EH (cell line): ENCODE data around the gene ACAD9.
A peak's percentile ranks its signal among the peaks of the same experiment; 100 is the strongest.
"Not testable (repeated sequence)": the region's sequence is repeated elsewhere in the genome, so short reads cannot be mapped to it uniquely, and the experiment has no call there.

Experiments used
- DNase-seq: peaks from one replicate; pipeline ENCODE4 v3.0.0-alpha.2; 2015; ENCODE audit warnings: low read depth

The ACAD9 gene

DNA sequence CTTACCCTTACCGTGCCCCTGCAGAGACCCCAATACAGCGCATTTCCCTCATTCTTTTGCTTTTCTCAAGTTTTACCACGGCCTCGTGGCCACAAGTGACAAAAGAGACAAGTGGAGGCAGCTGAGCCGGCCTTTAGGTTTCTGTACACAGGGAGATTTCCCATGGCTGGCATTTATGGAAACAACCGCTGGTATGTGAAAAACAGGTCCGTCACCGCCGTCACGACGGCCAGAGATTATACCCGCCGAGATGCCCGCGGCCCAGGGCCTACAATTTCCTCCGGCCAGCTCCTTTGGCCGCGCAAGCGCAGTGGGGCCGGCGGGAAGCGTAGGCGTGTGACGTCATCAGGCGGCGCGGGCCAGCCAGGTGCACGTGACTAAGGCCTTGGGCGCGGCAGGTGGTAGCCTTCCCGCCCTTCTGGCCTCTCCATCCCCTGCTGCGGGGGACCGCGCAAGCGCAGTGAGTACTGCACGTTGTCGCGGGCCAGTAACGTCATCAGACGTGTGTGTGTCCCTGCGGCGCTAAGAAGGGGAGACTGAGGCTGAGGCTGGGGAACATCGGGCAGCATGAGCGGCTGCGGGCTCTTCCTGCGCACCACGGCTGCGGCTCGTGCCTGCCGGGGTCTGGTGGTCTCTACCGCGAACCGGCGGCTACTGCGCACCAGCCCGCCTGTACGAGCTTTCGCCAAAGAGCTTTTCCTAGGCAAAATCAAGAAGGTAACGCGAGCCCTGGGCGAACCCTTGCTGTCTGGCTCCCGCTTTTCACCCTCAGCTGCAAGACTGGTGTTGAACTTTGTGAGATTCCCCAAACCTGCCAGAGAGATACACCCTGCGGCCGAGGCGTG is at the start of gene ACAD9:
Gene ACAD9 (plus strand): TSS at position 496 of the 845 bp plus-strand sequence. CDS start 72 bp downstream, at position 568.
- DNase-seq: peak; percentile 97

DNA sequence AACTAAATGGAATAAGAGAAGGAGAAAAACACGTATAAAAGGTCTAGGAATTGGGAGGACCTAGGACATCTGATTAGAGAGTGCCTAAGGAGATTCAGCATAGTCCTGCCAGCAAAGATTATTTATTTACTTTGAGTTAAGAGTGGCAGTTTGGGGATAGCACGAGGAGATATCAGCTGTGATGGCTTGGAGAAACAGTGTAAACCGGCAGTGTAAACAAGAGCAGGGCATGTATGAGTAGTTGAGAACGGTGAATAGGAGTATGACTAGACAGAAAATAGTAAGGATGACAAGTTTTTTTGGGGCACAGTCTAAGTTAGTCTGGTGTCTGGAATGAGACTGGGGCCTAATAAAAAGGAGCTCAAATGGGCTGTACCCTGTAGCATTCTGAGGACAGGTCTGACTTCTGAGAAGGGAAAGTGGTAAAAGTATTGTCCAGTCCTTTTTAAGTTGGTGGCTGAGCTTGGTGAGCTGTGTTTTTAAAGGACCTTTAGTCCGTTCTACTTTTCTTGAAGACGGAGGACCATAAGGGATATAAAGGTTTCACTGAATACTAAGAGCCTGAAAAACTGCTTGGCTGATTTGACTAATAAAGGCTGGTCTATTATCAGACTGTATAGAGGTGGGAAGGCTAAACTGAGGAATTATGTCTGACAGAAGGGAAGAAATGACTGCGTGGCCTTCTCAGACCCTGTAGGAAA is 49.3 kb upstream of the ACAD9 start:
- not testable (repeated sequence) for DNase-seq

DNA sequence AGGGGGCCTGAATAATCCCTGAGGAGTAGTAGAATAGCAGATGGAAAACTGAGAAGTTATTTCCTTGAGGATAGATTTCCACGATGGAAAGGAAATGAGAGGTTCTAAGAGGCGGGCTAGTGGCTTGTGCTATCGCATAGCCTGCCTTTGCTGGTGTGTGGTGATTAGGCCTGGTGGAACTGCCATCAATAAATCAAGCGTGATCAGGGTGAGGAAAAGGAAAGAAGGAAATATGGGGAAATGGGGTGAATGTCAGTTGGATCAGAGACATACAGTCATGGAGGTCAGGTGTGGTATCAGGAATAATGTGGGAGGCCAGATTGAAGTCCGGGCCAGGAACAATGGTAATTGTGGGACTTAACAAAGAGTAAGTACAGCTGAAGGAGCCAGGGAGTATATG is 48.7 kb upstream of the ACAD9 start:
- not testable (repeated sequence) for DNase-seq

DNA sequence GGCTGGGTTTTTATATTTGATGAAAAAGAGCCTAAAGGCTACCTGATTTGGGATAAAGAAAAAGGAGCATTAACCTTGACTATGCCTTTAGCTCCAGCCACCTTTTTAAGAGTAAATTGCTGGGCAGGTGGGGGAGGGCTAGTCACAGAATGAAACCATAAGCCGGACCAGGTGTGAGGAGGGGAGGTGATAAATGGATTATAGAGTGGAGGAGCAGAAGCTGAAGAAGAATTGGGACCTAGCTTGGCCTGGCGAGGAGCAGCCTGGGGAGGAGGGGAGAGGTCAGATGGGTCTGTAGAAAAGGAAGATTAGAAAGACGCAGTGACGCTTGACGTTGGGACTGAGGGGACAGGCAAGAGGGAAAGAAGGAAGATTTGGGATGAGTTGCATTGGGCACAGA is 46.4 kb upstream of the ACAD9 start:
- not testable (repeated sequence) for DNase-seq

DNA sequence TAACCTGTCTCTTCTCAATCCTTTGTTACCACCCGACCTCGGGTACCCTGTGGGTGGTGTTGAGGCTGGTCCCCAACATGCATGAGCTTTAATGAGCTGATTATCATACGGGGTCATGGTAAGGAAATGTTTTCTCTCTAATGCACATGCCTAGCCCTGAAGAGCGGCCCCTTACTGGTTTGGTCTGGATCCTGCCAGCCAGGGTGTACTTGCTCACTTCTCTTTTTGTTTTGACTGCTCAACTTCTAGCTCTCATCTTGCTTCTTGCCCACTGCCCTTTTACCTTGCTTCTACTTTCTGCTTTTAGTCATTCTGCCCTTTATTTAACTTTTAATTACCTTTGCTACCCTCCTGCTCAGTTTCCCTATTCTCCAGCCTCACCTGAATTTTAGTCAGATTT is 44.3 kb upstream of the ACAD9 start:
- no peak for DNase-seq

DNA sequence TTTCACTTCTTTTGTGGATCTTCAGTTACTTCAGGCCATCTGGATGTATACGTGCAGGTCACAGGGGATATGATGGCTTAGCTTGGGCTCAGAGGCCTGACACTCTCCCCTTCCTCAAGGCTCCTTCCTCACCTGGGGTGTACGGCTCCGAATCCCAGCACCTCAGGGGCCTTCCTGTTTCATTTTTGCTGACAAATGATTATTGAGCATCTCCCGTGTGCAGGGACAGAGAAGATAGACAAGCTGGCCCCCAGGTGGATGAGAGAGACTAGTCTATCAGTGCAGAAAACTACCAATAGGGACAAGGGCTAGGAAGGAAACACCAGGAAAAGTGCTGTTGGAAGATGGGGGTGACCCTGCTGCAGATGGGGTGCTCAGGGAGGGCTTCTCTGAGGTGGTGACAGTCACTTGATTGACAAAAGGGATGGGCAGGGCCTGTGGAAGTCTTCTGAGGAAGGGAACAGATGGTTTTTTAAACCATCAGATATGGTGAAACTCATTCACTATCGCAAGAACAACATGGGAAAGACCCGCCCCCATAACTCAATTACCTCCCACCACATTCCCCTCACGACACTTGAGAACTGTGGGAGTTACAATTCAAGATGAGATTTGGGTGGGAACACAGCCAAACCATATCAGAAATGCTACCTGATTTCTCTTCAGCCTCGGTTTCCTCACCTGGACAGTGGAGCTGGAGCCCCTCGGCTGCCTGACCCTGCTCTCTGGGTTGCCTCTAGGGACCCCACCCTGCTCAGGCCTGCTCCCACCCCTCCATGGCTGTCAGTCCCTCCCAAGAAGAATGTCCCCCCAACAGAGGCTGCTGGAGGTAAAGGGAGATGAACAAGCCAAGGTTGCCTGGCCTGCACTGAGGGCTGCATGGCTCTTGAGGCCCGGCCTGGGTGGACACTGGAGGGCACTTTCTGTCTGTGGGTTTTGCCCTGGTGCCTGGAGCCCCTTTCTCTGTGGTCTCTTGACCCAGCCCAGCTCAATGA is 37.2 kb upstream of the ACAD9 start:
- no peak for DNase-seq

DNA sequence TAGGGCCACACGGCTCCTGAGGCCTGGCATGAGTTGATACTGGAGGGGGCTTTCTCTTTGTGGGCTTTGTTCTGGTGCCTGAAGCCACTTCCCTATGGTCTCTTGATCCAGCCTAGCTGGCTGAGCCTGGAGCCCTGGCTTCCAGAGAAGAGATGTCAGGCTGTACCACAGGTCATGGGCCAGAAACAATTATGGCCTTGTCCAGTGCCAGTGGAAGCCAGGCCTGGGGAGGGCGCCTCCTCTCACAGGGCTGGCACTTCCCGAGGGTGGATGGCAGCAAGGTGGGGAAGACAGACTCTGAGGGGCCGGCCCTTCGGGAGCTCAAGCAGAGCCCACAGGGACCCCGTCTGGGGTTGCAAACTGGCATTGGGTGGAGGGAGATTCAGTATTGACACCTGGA is 34.9 kb upstream of the ACAD9 start:
- DNase-seq: no peak

DNA sequence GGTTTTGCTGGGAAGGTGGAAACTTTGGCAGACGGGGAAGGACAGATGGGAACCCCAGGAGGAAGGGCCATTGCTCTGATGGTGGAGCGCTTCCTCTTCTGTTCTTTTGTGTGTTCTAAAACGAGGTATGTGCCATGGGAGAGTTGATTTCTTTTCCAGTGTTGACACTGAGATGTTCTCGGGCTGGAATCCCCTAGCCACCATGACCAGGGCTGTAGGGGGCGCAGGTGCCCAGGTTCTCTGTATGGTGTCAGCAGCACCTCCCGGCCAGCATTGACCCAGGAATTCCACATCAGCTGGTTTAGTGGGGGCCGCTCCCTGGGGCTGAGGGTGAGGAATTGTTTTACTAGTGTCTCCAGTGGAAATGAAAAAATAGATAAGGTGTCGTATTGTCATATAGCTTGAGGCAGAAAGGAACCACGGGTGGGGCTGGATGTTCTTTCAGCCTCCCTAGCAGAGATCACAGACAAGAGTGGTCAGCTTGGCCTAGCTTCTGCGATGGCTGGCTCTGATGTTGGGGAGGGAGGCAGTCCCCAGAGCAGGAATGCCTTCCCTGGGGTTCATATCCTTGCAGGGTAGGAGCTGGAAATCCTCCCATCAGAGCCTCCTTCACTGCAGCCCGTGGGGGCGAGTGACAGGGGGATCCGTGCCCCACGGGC is 34.2 kb upstream of the ACAD9 start:
- no peak for DNase-seq

DNA sequence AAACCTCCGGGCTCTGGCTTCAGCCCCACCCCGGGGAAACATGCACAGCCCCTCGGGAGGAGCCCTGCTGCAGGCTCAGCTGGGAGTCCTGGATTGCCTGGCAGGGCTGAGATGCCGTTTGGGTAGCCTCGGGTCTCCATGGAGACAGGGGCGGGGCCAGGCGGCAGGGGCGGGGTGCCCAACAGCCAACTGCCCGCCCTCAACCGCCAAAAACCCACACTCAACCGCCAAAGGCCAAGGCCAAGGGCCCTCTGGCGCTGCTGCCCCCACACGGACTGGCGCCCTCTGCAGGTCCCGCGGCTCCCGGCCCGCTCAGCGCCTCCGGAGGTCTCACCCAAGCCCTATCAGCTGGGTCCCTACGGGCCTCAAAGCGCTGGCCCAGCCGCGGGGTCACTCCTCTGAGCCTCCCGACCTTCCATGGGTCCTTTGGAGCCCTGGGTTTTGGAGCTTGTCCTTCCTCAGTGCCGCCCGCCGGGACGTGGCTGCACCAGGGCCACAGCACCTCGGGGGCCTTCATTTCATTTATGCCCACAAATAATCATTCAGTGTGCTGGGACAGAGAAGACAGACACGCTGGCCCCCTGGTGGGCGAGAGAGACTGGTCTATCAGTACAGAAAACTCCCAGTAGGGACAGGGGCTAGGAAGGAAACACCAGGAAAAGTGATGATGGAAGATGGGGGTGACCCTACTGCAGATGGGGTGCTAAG is 33.5 kb upstream of the ACAD9 start:
- DNase-seq: peak; percentile 83

DNA sequence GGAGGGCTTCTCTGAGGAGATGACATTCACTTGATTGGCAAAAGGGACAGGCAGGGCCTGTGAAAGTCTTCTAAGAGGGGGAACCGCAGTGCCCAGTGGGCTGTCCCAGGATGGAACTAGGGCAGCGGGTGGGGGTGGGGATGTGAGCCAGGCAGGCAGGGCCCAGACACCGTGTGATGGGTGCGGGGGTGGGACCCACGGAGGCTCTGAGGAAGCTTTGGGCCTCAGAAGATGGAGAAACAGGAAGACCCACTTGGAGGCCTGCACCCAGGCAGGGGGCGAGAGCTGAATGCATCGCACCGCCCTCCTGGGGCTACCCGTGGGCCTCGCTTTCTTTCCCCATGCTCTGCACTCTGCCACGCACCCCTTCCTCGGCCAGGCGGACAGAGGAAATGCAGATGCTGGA is 32.9 kb upstream of the ACAD9 start:
- DNase-seq: no peak

DNA sequence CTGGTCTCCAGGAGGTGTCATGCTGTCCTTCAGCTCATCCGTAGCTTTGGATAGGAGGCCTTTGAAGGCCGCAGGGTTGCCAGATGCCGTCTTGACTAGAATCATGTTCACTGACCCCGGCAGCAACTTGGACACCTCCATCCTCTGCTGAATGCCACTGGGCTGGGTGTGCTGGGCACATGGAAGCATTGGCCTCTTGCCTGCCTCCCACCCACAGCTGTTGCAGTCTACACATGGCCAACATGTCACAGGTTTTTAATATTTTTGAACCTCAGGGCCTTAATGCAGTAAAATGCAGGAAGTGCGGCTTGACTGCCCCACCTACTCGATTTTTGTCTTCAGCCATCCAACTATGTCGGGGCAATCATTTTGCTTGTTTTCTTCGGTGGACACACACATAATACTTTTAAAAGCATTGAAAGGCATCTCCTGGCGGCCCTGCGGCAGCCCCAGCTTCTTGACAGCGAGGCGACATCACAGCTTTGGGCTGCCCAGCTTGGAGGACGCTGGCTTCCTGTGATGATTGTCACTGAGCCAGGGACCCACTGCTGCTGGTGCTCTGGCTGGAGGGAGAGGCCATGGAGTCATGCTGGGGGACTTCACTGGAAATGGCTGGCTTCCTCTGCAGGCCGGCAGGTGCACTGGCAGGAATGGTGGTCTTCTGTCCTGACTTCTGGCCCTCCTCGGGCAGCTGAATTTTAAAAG is 31.6 kb upstream of the ACAD9 start:
- DNase-seq: no peak

DNA sequence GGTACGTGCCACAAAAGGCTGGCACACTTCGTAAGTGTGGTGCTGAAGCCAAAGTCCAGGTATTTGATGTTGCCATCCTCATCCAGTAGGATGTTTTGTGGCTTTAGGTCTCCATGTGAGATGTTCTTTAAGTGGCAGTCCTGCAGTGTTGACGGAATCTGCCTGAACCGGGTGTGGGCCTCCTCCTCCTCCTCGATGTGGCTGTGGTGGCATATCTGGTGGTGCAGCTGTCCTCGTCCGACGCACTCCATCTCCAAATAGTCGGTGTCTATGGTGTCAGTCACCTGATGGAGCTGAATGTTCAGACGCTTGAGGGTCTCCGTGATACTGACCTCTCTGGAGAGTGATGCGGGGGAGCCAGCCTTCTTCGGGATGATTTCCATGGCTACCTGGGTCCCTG is 30.5 kb upstream of the ACAD9 start:
- no peak for DNase-seq

DNA sequence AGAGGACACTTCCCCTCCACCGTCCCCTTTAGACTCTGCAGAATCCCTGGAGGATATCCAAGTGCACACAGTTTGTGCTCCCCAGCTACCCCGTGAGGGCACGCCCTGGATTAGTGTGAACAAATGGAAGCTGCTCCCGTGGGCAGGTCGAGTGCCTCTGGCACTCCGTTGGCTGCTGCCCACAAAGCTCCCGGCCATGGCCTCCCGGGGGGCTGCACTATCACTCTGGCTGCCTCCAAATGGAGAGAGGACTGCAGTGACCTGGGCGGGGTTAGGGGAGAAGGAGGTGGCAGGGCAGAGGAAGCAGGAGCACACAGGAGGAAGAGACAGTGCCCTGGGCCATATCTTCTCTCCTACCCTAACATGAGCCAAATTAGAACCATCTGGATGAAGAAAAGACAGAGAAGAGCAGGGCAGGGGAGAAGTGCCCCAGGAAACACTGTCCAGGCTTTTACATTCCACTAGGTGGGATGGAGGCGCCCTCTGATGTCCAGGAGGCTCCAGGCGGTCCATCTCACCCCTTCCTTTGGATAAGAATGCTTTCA is 29.4 kb upstream of the ACAD9 start:
- peak; percentile 68 for DNase-seq

DNA sequence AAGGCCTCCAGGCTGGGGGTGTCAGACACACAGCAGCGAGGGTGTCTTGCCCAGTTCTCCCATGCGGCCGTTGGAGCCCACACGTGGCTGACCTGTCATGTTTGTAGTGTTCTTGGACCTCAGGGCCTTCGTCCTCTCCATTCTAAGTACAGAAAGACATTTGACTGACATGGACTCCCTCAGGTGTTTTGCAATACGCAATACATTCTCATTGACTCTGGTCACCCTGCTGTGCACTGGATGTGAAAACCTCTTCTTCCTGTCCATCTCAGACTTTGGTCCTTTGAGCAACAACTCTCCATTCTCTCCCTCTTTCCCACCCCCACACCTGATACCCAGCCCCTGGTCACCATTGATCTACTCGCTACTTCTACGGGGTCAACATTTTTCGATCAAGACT is 28.9 kb upstream of the ACAD9 start:
- DNase-seq: no peak

DNA sequence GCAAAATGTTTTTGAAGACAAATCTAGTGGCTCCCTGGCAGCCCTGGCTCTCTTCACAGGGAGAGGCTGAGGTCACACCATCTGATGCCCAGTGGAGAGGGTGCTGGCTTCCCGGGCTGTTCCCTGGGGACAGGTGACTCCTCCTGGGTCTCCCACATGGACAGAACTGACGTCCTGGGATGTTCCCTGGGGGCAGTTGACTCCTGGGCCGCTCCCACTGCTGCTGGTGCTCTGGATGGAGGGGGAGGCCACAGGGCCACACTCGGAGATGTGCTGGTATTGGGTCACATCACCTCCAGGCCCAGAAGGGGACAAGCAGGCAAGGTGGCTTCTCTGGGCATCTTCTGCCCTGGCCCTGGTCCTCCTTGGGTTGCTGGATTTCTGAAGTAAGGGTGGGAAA is 27.8 kb upstream of the ACAD9 start:
- no peak for DNase-seq

DNA sequence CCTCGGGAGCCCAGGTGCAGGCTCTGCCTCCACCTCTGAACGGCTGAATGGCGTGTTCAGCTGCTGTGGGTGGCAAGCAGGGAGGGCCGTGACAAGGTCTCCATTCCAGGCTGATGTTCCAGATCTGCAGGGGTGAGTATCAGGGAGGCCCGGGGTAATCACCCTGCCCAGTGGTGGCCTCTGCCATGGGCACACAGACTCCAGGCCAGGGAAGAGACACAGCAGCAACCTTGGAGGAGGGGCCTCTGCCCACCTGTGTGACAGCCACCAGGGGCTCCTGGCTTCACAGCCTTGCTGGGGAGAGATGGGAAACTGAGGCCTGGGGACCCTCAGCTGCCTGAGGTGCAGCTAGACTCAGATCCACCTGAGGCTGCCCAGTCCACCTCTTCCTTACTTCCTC is 25.6 kb upstream of the ACAD9 start:
- no peak for DNase-seq

DNA sequence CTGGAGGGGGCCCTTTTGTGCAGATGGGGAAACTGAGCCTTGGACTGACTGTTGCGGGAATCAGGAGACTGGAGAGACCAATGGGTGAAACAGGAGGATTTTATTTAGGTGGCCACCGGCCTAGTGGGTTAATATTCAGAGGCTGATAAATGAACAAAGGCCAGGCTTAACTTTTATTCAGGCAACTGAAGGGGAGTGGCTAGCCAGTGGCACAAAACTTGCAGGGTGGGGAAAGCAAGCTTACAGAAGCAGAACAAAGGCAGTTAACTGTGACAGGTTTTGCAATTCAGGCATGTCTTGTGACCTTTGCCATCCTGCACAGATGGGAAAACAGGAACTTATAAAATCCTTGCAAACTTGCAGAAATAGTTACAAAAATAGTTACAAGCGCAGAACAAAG is 24.9 kb upstream of the ACAD9 start:
- DNase-seq: no peak

DNA sequence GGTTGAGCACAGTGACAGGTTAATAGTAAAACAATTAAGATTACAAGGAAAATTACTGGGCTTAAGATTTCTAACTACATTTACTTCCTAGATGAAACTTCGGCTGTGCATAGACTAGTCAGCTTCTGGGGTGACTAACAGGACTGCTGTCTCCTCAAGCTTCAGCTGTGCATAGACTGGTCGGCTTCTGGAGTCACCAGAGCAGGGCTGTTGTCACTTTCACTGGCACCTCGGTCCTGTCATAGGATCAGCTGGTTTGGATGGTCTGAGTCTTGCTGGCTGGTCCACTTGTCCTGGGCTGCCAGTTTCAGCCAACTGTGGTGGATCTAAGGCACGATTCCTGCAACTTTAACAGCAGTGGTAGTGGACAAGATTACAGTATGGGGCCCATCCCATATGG is 23.9 kb upstream of the ACAD9 start:
- DNase-seq: no peak

DNA sequence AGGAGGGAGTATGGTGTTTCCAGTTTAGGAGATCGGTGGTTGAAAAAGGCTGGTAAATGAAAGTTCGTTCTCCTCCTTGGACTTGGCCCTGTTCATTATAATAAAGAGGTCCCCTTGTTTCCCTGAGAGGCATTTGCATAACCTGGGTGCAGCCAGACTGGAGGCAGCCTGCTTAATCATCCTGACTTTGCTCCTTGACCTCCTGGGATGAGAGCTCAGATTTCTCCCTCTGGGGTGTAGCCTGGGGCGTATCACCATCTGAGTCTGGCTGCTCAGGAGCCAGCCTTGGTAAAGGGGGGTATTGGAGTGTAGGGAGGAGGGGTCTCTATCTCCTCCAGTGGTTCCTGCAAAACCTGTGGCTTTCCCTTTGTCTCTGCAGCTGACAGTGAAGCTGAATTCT is 21.3 kb upstream of the ACAD9 start:
- no peak for DNase-seq

DNA sequence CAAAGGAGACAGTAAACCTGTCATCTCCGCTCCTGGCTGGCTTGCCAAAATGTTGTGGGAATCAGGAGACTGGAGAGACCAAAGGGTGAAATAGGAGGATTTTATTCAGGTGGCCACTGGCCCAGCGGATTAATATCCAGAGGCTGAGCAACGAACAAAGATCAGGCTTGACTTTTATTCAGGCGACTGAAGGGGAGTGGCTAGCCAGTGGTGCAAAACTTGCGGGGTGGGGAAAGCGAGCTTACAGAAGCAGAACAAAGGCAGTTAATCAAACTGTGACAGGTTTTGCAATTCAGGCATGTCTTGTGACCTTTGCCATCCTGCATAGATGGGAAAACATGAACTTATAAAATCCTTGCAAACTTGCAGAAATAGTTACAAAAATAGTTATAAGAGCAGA is 19.8 kb upstream of the ACAD9 start:
- no peak for DNase-seq
